GM10266 (cell line): ENCODE results near the gene UPF1.

ENCODE experiments used
- DNase-seq: peaks from one replicate; pipeline ENCODE4 v3.0.0; 2012; ENCODE audit errors: extremely low spot score
- TF ChIP-seq, protein P1 (sequence below): IDR thresholded peaks from 2 replicates; pipeline ENCODE4 v1.5.1; 2012; ENCODE audit warnings: mild to moderate bottlenecking, low read depth; ENCODE audit not compliant: control insufficient read depth, insufficient read depth; ENCODE audit errors: missing control alignments

The UPF1 gene

GRCh38 chr19:18879579-18880373, 48.0 kb downstream of the UPF1 start:
- TF ChIP-seq, protein P1, sequence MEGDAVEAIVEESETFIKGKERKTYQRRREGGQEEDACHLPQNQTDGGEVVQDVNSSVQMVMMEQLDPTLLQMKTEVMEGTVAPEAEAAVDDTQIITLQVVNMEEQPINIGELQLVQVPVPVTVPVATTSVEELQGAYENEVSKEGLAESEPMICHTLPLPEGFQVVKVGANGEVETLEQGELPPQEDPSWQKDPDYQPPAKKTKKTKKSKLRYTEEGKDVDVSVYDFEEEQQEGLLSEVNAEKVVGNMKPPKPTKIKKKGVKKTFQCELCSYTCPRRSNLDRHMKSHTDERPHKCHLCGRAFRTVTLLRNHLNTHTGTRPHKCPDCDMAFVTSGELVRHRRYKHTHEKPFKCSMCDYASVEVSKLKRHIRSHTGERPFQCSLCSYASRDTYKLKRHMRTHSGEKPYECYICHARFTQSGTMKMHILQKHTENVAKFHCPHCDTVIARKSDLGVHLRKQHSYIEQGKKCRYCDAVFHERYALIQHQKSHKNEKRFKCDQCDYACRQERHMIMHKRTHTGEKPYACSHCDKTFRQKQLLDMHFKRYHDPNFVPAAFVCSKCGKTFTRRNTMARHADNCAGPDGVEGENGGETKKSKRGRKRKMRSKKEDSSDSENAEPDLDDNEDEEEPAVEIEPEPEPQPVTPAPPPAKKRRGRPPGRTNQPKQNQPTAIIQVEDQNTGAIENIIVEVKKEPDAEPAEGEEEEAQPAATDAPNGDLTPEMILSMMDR = no peak
- DNase-seq = no peak

GRCh38 chr19:18881491-18881890, 49.7 kb downstream of the UPF1 start:
- no peak for DNase-seq
- TF ChIP-seq, protein P1 = no peak

DNA sequence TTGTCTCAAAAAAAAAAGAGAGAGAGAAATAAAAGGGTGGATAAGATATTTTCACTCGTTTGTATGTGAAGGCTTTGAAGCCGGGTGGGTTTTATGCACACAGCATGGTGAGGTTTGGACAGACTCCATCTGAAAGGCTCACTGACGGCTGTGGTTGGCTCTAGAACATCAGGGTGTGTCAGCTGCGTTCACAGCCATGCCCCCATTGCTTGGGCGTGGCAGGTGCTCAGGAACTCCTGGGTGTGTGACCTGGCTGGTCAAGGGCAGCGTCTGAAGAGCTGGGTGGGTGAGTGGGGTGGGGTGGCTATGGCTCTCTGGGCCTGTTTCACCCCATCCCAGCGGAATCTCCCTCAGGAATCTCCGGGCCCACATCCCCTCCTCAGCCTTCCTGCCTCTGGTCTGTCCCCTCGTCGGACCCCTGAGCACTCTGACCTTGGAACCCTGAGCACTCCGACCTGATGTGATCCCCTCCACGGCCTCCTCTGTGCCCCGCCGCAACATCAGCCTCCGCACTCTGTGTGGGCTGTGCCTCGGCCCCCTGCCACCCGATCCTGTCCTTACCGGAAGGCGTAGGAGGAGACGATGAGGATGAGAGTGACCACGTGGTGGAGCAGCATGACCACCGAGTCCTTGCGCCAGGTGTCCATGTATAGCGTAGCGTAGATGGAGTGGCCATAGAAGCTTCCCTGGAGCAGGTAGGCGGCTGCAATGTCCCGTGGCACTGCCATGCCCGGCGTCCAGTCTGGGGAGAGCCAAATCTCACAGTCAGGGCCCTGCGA, 52.0 kb downstream of the UPF1 start:
- TF ChIP-seq, protein P1 = no peak
- no peak for DNase-seq

GRCh38 chr19:18886972-18887371, 55.2 kb downstream of the UPF1 start:
- TF ChIP-seq, protein P1 = no peak
- DNase-seq = no peak

GRCh38 chr19:18889949-18890745, 58.4 kb downstream of the UPF1 start:
- TF ChIP-seq, protein P1 = no peak
- no peak for DNase-seq

GRCh38 chr19:18893587-18894253, 62.0 kb downstream of the UPF1 start:
- TF ChIP-seq, protein P1 = no peak

More at GRCh38 chr19:18893587-18894253, 62.0 kb downstream of the UPF1 start:
- no peak for DNase-seq
